H1 (cell line): ENCODE measurements around the gene OSCP1. TPM values are rescaled to one million over a fixed set of nuclear protein-coding genes. Genes with fewer than 3 reads are reported as not detected.

Source experiments
- CTCF ChIA-PET: fragments of 300-600 bp; sonication (Branson Sonifier 250); formaldehyde crosslinking; loops from one replicate; lab custom pipeline; 2021; ENCODE audit not compliant: partially characterized antibody; lab: Charles Lee
- POLR2A ChIA-PET: fragments of 300-600 bp; sonication (Branson Sonifier 250); formaldehyde crosslinking; loops from one replicate; lab custom pipeline; 2021; ENCODE audit warnings: inconsistent platforms; ENCODE audit not compliant: partially characterized antibody; lab: Charles Lee
- DNase-seq, 2 experiments: peaks; one replicate each; pipeline versions ENCODE4 v3.0.0 to v3.0.0-alpha.2; 2010 to 2022; ENCODE audit warnings: low spot score in 2 of 2, low read depth in 1 of 2, mixed read lengths in 1 of 2
- FAIRE-seq: peaks from 2 replicates; lab custom pipeline; 2011; peaks lifted over from hg19 to GRCh38; lab: Jason Lieb, UNC
- H2AFZ ChIP-seq: 2 replicates; pipeline ENCODE4 v1.8.1; 2012; ENCODE audit warnings: low read length, inconsistent platforms
- H2AK5ac ChIP-seq: 2 replicates; pipeline ENCODE4 v1.6.1; 2013; ENCODE audit warnings: low read depth, low read length
- H2BK120ac ChIP-seq: replicated peaks from 2 replicates; pipeline ENCODE3; 2013; ENCODE audit warnings: low read depth, low read length, inconsistent platforms
- H2BK12ac ChIP-seq: 2 replicates; pipeline ENCODE4 v1.6.1; 2013; ENCODE audit warnings: low read depth, low read length
- H2BK15ac ChIP-seq: 2 replicates; pipeline ENCODE4 v1.6.1; 2013; ENCODE audit warnings: low read length
- H2BK20ac ChIP-seq: 2 replicates; pipeline ENCODE4 v1.6.1; 2013; ENCODE audit warnings: low read length
- H2BK5ac ChIP-seq: 2 replicates; pipeline ENCODE4 v1.6.1; 2013; ENCODE audit warnings: low read depth, low read length
- H3K14ac ChIP-seq: 2 replicates; pipeline ENCODE4 v1.6.1; 2013; ENCODE audit warnings: inconsistent platforms; ENCODE audit not compliant: insufficient read length
- H3K18ac ChIP-seq: 2 replicates; pipeline ENCODE4 v1.6.1; 2013; ENCODE audit warnings: low read length; ENCODE audit errors: extremely low read depth
- H3K23ac ChIP-seq: 2 replicates; pipeline ENCODE4 v1.6.1; 2013; ENCODE audit warnings: inconsistent platforms; ENCODE audit not compliant: insufficient read length
- H3K23me2 ChIP-seq: 2 replicates; pipeline ENCODE4 v1.6.1; 2013; ENCODE audit warnings: low read depth, low read length
- H3K27ac ChIP-seq: 2 replicates; pipeline ENCODE4 v1.6.1; 2011; ENCODE audit warnings: low read depth, low read length, inconsistent platforms
- H3K27me3 ChIP-seq, 4 experiments: replicated peaks in 1 of 4; 1 replicate in 1 of 4; 2 replicates in 3 of 4; pipeline versions ENCODE4 v1.6.1 to v1.8.1; 2011 to 2013; ENCODE audit warnings: low read length in 3 of 4, mild to moderate bottlenecking in 3 of 4, inconsistent platforms in 2 of 4, mixed read lengths in 2 of 4, moderate library complexity in 1 of 4; ENCODE audit not compliant: control insufficient read depth in 3 of 4, insufficient read depth in 3 of 4; ENCODE audit errors: extremely low read depth in 1 of 4
- H3K36me3 ChIP-seq, 4 experiments: 2 replicates each; pipeline versions ENCODE4 v1.6.1 to v1.8.1; 2011 to 2013; ENCODE audit warnings: mild to moderate bottlenecking in 4 of 4, low read length in 3 of 4, moderate library complexity in 2 of 4, control low read depth in 1 of 4, inconsistent platforms in 1 of 4; ENCODE audit not compliant: insufficient read depth in 4 of 4, control insufficient read depth in 2 of 4
- H3K4ac ChIP-seq: replicated peaks from 2 replicates; pipeline ENCODE3; 2013; ENCODE audit warnings: low read length, low read depth, mixed read lengths, inconsistent platforms; ENCODE audit not compliant: insufficient read length
- H3K4me1 ChIP-seq, 4 experiments: replicated peaks in 1 of 4; 1 replicate in 1 of 4; 2 replicates in 3 of 4; pipeline versions ENCODE4 v1.6.1 to v1.8.1; 2011 to 2013; ENCODE audit warnings: low read length in 3 of 4, inconsistent platforms in 2 of 4, mixed read lengths in 1 of 4; ENCODE audit not compliant: insufficient read depth in 4 of 4, control insufficient read depth in 3 of 4
- H3K4me2 ChIP-seq, 2 experiments: 2 replicates each; pipeline versions ENCODE4 v1.6.1 to v1.8.1; 2011 to 2013; ENCODE audit warnings: low read depth in 2 of 2, low read length in 2 of 2, control low read depth in 1 of 2, inconsistent platforms in 1 of 2, mild to moderate bottlenecking in 1 of 2; ENCODE audit not compliant: insufficient read depth in 1 of 2
- H3K4me3 ChIP-seq, 4 experiments: fragments of 200-600, 300-600 bp in 1 of 4; sonication (generic), shearing (Covaris generic), sonication (Bioruptor Twin) in 1 of 4; 2 replicates each; pipeline versions ENCODE4 v1.5.1 to v1.8.1; 2011 to 2016; ENCODE audit warnings: low read length in 4 of 4, low read depth in 3 of 4, control low read depth in 2 of 4, inconsistent platforms in 2 of 4, mild to moderate bottlenecking in 2 of 4, mixed read lengths in 1 of 4, moderate library complexity in 1 of 4; ENCODE audit not compliant: insufficient read depth in 2 of 4; ENCODE audit errors: extremely low read depth in 1 of 4
- H3K56ac ChIP-seq: replicated peaks from 2 replicates; pipeline ENCODE3; 2013; ENCODE audit warnings: low read depth, mild to moderate bottlenecking, mixed read lengths, low read length, inconsistent platforms; ENCODE audit not compliant: insufficient read length
- H3K79me1 ChIP-seq: 2 replicates; pipeline ENCODE4 v1.6.1; 2013; ENCODE audit warnings: low read depth, low read length, control low read depth
- H3K79me2 ChIP-seq, 2 experiments: 2 replicates each; pipeline versions ENCODE4 v1.6.1 to v1.8.1; 2012 to 2013; ENCODE audit warnings: low read length in 2 of 2, mild to moderate bottlenecking in 2 of 2, inconsistent platforms in 1 of 2; ENCODE audit not compliant: insufficient read depth in 2 of 2, control insufficient read depth in 1 of 2
- H3K9ac ChIP-seq, 4 experiments: replicated peaks in 1 of 4; 1 replicate in 1 of 4; 2 replicates in 3 of 4; pipeline versions ENCODE4 v1.6.1 to v1.8.1; 2011 to 2013; ENCODE audit warnings: low read depth in 3 of 4, low read length in 3 of 4, control low read depth in 2 of 4, mild to moderate bottlenecking in 2 of 4, moderate library complexity in 2 of 4, inconsistent platforms in 1 of 4; ENCODE audit errors: extremely low read depth in 1 of 4
- H3K9me3 ChIP-seq, 2 experiments: 2 replicates each; pipeline versions ENCODE4 v1.6.1 to v1.8.1; 2012 to 2013; ENCODE audit warnings: mild to moderate bottlenecking in 2 of 2, moderate library complexity in 2 of 2, control low read depth in 1 of 2, inconsistent platforms in 1 of 2, low read depth in 1 of 2, low read length in 1 of 2, mixed read lengths in 1 of 2; ENCODE audit not compliant: insufficient read depth in 2 of 2
- H4K20me1 ChIP-seq, 2 experiments: replicated peaks in 1 of 2; 2 replicates each; pipeline versions ENCODE3 to v1.8.1; 2011 to 2013; ENCODE audit warnings: inconsistent platforms in 2 of 2, low read length in 2 of 2, mild to moderate bottlenecking in 1 of 2; ENCODE audit not compliant: insufficient read depth in 2 of 2, control insufficient read depth in 1 of 2
- H4K5ac ChIP-seq: 2 replicates; pipeline ENCODE4 v1.6.1; 2013; ENCODE audit warnings: low read length, low read depth, mixed read lengths, inconsistent platforms; ENCODE audit not compliant: insufficient read length
- H4K8ac ChIP-seq: 2 replicates; pipeline ENCODE4 v1.8.0; 2013; ENCODE audit warnings: mild to moderate bottlenecking, moderate library complexity, low read length, inconsistent platforms; ENCODE audit not compliant: insufficient read depth; ENCODE audit errors: extremely low read depth
- H4K91ac ChIP-seq: replicated peaks from 2 replicates; pipeline ENCODE3; 2013; ENCODE audit warnings: low read length, mixed read lengths, inconsistent platforms; ENCODE audit not compliant: insufficient read length
- BCL11A ChIP-seq, 2 experiments: IDR thresholded peaks; one replicate each; pipeline ENCODE4 v1.6.1; 2011; ENCODE audit warnings: low read depth in 2 of 2, low read length in 2 of 2, mild to moderate bottlenecking in 2 of 2
- CBX8 ChIP-seq: fragments of 300-800, 300-1000 bp; sonication (generic); IDR thresholded peaks from 2 replicates; pipeline ENCODE4 v1.7.1; 2016; ENCODE audit warnings: low read depth, low read length, borderline replicate concordance
- NRF1 ChIP-seq: IDR thresholded peaks from 2 replicates; pipeline ENCODE4 v1.6.1; 2011; ENCODE audit warnings: mild to moderate bottlenecking, low read depth, low read length, improper control_type of control experiment
- SIRT6 ChIP-seq: IDR thresholded peaks from one replicate; pipeline ENCODE4 v1.7.1; 2012; ENCODE audit warnings: low read length, inconsistent platforms
- SP1 ChIP-seq: IDR thresholded peaks from 2 replicates; pipeline ENCODE4 v1.6.1; 2011; ENCODE audit warnings: low read depth, low read length
- TBP ChIP-seq: IDR thresholded peaks from 2 replicates; pipeline ENCODE4 v1.6.1; 2011; ENCODE audit warnings: low read depth, low read length, improper control_type of control experiment
- TCF12 ChIP-seq: IDR thresholded peaks from 2 replicates; pipeline ENCODE4 v1.6.1; 2011; ENCODE audit warnings: low read depth, mild to moderate bottlenecking, low read length
- TEAD4 ChIP-seq: IDR thresholded peaks from 2 replicates; pipeline ENCODE4 v1.6.1; 2012; ENCODE audit warnings: low read depth, low read length, inconsistent platforms, mixed read lengths
- YY1 ChIP-seq: IDR thresholded peaks from 2 replicates; pipeline ENCODE4 v1.6.1; 2011; ENCODE audit warnings: low read depth, mild to moderate bottlenecking, low read length
- WGBS, 2 experiments: shearing (Covaris generic) in 1 of 2; methylation state at CpG; one replicate each; pipeline versions ENCODE4 v1.1.6 to v1.1.7; 2013 to 2015; ENCODE audit warnings: low lambda C conversion rate in 2 of 2, mixed read lengths in 2 of 2, inconsistent platforms in 1 of 2, low coverage in 1 of 2, missing lambda C conversion rate in 1 of 2; ENCODE audit not compliant: insufficient replicate concordance in 2 of 2, insufficient coverage in 1 of 2, insufficient read length in 1 of 2; ENCODE audit errors: extremely low coverage in 1 of 2, missing lambda C conversion rate in 1 of 2; 5-methylcytosine and 5-hydroxymethylcytosine counted together
- polyA plus RNA-seq, 7 experiments: library from polyadenylated mRNA; depleted of rRNA in 3 of 7; stranded (reverse) in 5 of 7; unstranded in 2 of 7; fragments of >200 nt in 5 of 7; fragments of 200-250 nt in 2 of 7; gene quantifications; 1 replicate in 5 of 7; 2 replicates in 1 of 7; 4 replicates in 1 of 7; pipeline versions ENCODE4 v1.2.1 to v1.2.3, GENCODE V29; 2011 to 2013; ENCODE audit warnings: missing spikeins in 2 of 7, mixed read lengths in 2 of 7
- total RNA-seq: library from RNA; stranded (reverse); fragmentation: NEBNext Ultra II Directional; extraction: Animal tissue kit (Norgen Biotek cat#: 25700); gene quantifications from 2 replicates; pipeline ENCODE4 v1.2.1, GENCODE V29; 2021
- TF ChIP-seq, protein P1 (sequence below), 3 experiments: IDR thresholded peaks; 1 replicate in 2 of 3; 2 replicates in 1 of 3; pipeline versions ENCODE4 v1.5.1 to v1.6.1; 2011; ENCODE audit warnings: low read length in 3 of 3, mild to moderate bottlenecking in 3 of 3, inconsistent platforms in 2 of 3, low read depth in 1 of 3, moderate library complexity in 1 of 3; ENCODE audit not compliant: insufficient read depth in 1 of 3; ENCODE audit errors: control extremely low read depth in 1 of 3

The OSCP1 gene
- total and polyA plus RNA-seq, 2 of the 8 experiments (the other 6 are each of a cell fraction or from before 2014, with no cell fraction given): 1.8 to 3.3 TPM

DNA sequence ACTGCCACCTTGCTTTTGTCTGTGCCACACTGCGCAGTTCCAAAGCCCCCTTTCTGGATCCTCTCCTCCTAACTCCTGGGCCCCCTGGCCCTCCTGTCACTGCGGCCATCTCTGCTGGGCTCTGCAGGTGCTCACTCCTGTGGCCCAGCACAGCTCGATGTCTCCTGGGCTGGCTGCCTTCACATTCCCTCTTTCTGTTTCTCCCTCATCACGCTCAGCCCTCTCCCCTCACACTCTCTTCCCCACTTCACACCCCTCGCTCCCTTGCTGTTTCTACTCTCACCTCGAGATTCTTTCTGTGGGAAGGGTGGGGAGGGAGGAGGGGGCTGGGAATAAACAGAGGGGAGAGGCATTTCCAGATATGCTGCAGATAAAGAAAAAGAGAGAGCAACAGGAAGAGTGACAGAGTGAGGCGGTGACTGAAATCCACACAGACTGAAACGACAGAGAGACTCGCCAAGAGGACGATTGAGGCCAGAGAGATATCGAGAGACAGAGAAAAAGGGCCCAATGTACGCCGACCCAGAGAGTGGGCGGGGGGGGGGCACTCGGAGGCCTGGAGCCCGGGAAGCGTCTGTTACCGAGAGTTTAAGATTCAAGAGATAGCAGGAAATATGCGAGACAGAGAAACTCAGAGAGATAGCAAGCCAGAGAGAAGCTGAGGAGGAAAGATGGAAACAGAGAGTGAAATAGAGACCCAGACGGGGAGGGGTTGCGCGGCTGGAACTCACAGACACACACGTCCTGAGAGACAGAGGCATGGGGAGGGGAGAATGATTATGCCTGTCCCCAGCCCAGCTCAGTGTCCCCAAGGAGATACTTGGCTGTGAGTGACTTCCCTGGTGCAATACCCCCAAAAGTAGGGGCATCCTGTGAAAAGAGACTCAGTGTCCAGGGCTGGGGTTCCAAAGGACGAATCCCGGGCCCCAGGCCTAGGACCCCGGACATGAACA lies 31.8 kb upstream of the OSCP1 start:
- no peaks in the 10 kb centered on the region for H3K79me2 ChIP-seq
- H2BK12ac ChIP-seq: 0 out of 2 replicates have a peak overlapping the region, but pooled peaks have one; percentile 14
- H2BK15ac ChIP-seq: no peak overlapping the region
- H2BK20ac ChIP-seq: no peak overlapping the region
- no peak overlapping the region; a peak in 2 of 7 replicates for H3K9ac ChIP-seq
- H3K14ac ChIP-seq: no peak overlapping the region
- 93 to 100% methylated on average over 2 to 18 of the region's 26 CpGs for WGBS, 2 experiments
- ChIA-PET CTCF (interaction anchor here (0.6 to 1.7 kb wide), 8 partner anchors 11 to 333 kb away, joined by 3 to 11 read pairs (median 3); partner anchors contain the start of genes MRPS15 and TRAPPC3), POLR2A (interaction anchor here (0.8 to 1.0 kb wide), 3 partner anchors 11 to 28 kb away, joined by 3 to 4 read pairs (median 4); partner anchors contain the start of gene MRPS15)
- no peak overlapping the region for H2BK5ac ChIP-seq
- no peak overlapping the region for H2AFZ ChIP-seq
- no peak for FAIRE-seq
- no peak overlapping the region for H2AK5ac ChIP-seq
- H3K4me3 ChIP-seq: no peak overlapping the region
- H3K23me2 ChIP-seq: no peaks in the 10 kb centered on the region
- H3K4ac ChIP-seq: no peak overlapping the region
- H3K4me1 ChIP-seq: peaks cover 0 to 2% (median 0%) of the 10 kb centered on the region in 4 experiments; a peak in 3 of 7 replicates
- H3K18ac ChIP-seq: no peak overlapping the region
- no peaks in the 10 kb centered on the region for H3K79me1 ChIP-seq
- H3K56ac ChIP-seq: no peak overlapping the region
- no peak overlapping the region for H3K27ac ChIP-seq
- H4K20me1 ChIP-seq: no peaks in the 10 kb centered on the region
- no peaks in the 10 kb centered on the region for H3K36me3 ChIP-seq
- no peak overlapping the region for H3K4me2 ChIP-seq
- no peak overlapping the region for H2BK120ac ChIP-seq
- DNase-seq: no peak
- H4K8ac ChIP-seq: peak overlapping the region; percentile 35; the same call in 1 of the 2 replicates
- H3K23ac ChIP-seq: no peak overlapping the region
- no peaks in the 10 kb centered on the region for H3K27me3 ChIP-seq
- no peak overlapping the region for H4K5ac ChIP-seq
- no peak overlapping the region for H4K91ac ChIP-seq
- no peaks in the 10 kb centered on the region for H3K9me3 ChIP-seq
- TF ChIP-seq CBX8: no peak
- TF ChIP-seq NRF1: no peak
- TF ChIP-seq SP1: no peak
- TF ChIP-seq, protein P1, sequence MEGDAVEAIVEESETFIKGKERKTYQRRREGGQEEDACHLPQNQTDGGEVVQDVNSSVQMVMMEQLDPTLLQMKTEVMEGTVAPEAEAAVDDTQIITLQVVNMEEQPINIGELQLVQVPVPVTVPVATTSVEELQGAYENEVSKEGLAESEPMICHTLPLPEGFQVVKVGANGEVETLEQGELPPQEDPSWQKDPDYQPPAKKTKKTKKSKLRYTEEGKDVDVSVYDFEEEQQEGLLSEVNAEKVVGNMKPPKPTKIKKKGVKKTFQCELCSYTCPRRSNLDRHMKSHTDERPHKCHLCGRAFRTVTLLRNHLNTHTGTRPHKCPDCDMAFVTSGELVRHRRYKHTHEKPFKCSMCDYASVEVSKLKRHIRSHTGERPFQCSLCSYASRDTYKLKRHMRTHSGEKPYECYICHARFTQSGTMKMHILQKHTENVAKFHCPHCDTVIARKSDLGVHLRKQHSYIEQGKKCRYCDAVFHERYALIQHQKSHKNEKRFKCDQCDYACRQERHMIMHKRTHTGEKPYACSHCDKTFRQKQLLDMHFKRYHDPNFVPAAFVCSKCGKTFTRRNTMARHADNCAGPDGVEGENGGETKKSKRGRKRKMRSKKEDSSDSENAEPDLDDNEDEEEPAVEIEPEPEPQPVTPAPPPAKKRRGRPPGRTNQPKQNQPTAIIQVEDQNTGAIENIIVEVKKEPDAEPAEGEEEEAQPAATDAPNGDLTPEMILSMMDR (IDR thresholded peaks at IDR 0.05; ENCODE audit: control extremely low read depth in 1 of 3, insufficient read depth in 1 of 3, low read depth in 1 of 3, low read length in 3 of 3): no peak
- TF ChIP-seq TBP: no peak
- no peak for TF ChIP-seq SIRT6
- no peak for TF ChIP-seq YY1
- no peak for TF ChIP-seq BCL11A (IDR thresholded peaks at IDR 0.05; ENCODE audit: low read depth in 2 of 2, low read length in 2 of 2)
- TF ChIP-seq TEAD4: no peak
- TF ChIP-seq TCF12: no peak
